H54 (cell line): Measurements from ENCODE around the gene CLDN9.

Experiments
- DNase-seq: peaks from one replicate; pipeline ENCODE4 v3.0.0; 2011; ENCODE audit warnings: low spot score, mixed read lengths; ENCODE audit not compliant: insufficient read length
- FAIRE-seq: peaks from 3 replicates; lab custom pipeline; 2011; peaks lifted over from hg19 to GRCh38; lab: Jason Lieb, UNC
- POLR2A ChIP-seq: IDR thresholded peaks from 2 replicates; pipeline ENCODE4 v1.6.1; 2011; ENCODE audit warnings: low read depth, mild to moderate bottlenecking, low read length

Gene CLDN9

DNA sequence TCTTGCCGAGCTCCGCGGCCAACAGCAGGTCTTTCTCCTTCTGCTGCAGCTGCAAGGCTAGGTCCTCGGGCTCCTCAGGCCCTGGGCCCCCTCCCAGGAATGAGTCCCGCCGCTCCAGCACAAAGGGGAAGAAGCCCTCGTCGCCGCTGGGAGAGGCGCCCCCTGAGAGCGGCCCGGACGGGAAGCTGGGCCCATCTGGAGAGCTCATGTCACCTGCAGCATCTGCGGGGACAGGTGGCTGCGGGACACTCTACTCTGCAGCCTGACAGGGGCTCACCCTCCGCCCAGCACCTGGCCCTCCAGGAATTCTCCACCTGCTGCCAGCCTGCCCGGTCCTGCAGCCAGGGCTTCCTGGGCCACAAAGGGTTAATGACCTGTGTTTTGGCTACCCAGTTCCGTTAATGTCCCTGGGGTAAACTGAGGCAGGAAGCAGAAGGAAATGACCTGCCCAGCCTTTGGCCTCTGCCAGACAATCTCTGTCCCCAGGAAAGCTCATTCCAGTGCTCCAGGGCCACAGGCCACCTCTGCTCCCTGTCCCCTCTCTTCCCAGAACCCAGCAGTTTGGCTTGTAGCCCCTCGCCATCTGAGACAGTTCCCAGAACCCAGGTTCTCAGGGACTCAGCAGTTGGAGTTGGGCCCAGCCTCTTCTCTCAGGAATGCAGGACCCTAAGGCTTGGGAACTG lies 22.7 kb downstream of the CLDN9 start:
- TF ChIP-seq POLR2A, result no peak
- FAIRE-seq (no peak), DNase-seq (no peak)

- no peak for DNase-seq
- FAIRE-seq, result no peak
- TF ChIP-seq POLR2A, result no peak
These were observed 23.4 kb downstream of the CLDN9 start for GRCh38 chr16:3035972-3036725.

DNA sequence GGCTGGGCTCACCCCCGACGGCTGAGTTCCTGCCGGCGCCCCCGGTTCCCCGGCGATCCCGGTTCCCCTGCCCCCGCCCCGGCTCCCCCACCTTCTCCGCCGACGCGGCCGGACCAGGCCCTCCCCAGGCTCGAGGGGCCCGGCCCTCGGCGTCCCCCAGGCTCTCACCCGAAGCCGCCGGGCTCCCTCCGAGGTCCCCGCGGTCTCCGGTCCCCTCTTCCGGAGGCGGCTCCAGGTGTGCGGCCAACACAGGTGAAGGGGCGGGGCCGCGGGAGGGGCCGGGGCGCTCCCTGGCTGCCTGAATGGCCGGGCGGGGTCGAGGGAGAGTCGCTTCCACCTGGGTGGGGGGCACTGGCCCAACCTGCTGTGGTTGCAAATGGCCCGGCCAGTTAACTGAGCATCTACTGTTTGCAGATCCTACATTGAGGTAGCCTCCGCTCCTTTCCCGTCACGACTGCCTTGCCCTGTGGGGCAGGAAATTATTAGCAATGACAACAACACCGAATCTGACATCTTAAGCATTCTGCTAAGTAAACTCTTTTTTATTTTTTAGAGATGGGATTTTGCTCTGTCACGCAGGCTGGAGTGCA lies 24.1 kb downstream of the CLDN9 start, which contains the start of gene BICDL2:
TSS of gene BICDL2 (minus strand) at position 219 of the 590 bp plus-strand sequence. CDS start 1,448 bp downstream, outside the sequence.
- DNase-seq, result no peak
- TF ChIP-seq POLR2A, result no peak
- no peak for FAIRE-seq

- DNase-seq, result no peak
- no peak for FAIRE-seq
- TF ChIP-seq POLR2A, result no peak
These were observed 25.5 kb downstream of the CLDN9 start for GRCh38 chr16:3038256-3038655.

GRCh38 chr16:3038896-3039295 lies 26.2 kb downstream of the CLDN9 start:
- FAIRE-seq (no peak), DNase-seq (no peak)
- TF ChIP-seq POLR2A, result no peak

DNA sequence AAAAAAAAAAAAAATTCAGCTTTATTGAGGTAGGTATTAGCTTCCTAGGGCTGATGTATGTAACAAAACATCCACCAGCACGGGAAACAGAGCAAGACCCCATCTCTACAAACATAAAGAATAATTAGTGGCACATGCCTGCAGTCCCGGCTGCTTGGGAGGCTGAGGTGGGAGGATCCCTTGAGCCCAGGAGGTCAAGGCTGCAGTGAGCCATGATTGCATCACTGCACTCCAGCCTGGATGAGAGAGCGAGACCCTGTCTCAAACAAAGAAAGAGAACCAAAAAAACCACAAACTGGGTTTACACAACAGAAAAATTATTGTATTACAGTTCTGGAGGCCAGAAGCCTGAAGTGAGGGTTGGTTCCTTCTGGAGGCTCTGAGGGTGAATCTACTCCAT lies 29.7 kb downstream of the CLDN9 start:
- no peak for TF ChIP-seq POLR2A
- no peak for FAIRE-seq
- DNase-seq, result no peak

- FAIRE-seq (no peak), DNase-seq (no peak)
- no peak for TF ChIP-seq POLR2A
These were observed 32.0 kb downstream of the CLDN9 start for GRCh38 chr16:3044708-3045107.

DNA sequence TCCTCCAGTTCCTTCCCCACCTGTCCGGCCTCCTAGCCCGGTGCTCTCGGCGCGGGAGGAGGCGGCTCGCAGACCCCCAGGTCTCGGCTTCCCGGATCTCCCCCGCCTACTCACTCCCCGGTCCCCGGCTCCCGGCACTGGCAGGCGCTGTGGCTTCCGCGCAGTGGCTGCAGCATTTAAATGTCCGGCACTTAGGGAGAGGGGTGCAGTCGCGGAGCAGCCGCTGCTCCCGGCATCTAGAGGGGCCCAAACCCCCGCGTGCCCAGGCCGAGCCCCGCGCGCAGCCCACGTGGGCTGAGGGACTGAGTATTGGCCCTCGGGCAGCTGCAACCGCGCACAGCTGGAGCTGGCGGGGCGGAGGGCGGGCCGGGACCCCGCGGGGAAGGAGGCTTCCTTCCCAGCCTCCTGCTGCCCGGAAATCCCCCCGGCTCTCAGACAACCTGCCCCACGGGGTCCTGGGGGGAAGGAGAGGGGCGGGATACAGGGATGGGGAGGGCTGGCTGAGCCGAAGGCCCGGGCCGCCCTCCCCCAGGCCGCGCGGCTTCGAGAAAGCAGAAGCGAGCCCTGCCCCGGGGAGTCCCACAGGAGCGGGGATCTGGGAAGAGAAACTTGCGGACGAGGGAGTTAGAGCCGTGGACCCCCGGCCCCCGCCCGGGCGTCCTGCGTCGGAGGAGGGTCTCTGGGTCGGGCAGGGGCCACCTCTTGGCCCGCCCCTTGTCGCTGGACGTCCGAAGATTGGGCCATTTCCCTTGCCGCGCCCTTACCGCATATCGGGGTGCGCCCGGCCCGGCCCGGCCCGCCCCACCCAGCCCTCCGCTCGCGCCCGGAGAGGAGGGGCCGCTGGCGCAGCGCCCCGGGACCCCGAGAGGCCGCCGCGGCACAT lies 33.3 kb downstream of the CLDN9 start, which contains the start of gene MMP25:
TSS of gene MMP25 (plus strand) at position 804 of the 883 bp plus-strand sequence. CDS start 357 bp downstream, outside the sequence.
- FAIRE-seq (no peak), DNase-seq (no peak)
- TF ChIP-seq POLR2A, result no peak

- no peak for FAIRE-seq
- DNase-seq, result no peak
- TF ChIP-seq POLR2A, result no peak
These were observed 34.1 kb downstream of the CLDN9 start for GRCh38 chr16:3046641-3047386.

GRCh38 chr16:3047387-3047720 lies 34.6 kb downstream of the CLDN9 start:
- FAIRE-seq (no peak), DNase-seq (no peak)
- TF ChIP-seq POLR2A, result 0 out of 2 replicates have a peak, but pooled peaks have one; percentile 11

DNA sequence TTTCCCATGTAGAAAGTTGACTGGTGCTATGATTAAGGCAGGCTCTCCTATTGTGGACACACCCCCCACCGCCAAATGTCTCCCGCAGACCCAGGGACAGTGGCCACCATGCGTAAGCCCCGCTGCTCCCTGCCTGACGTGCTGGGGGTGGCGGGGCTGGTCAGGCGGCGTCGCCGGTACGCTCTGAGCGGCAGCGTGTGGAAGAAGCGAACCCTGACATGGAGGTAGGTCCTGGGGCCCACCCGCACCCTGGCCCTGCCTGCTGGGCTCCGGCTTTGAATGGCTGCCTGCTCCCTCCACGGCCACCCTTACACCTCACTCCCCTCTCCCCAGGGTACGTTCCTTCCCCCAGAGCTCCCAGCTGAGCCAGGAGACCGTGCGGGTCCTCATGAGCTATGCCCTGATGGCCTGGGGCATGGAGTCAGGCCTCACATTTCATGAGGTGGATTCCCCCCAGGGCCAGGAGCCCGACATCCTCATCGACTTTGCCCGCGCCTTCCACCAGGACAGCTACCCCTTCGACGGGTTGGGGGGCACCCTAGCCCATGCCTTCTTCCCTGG lies 37.3 kb downstream of the CLDN9 start:
- no peak for DNase-seq
- FAIRE-seq, result no peak
- TF ChIP-seq POLR2A, result no peak

- no peak for DNase-seq
- TF ChIP-seq POLR2A, result no peak
- FAIRE-seq, result no peak
These were observed 37.8 kb downstream of the CLDN9 start for GRCh38 chr16:3050487-3050886.

DNA sequence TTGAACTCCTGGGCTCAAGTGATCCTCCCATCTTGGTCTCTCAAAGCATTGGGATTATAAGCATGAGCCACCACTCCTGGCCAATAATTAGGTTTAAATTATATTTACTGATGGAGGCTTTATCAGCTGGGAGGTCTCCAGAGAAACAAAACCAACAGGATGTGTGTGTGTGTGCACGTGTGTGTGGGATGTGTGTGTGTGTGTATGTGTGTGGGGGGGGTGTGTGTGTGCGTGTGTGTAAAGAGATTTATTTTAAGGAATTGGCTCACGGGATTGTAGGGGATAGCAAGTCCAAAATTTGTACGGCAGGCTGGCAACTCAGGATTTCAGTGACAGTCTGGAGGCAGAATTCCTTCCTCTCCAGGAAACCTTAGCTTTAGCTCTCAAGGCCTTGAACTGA lies 38.3 kb downstream of the CLDN9 start:
- no peak for DNase-seq
- no peak for TF ChIP-seq POLR2A
- FAIRE-seq, result no peak
